ENCODE data around the gene ZNF638.

ZNF638 gene

GRCh38 chr2:71456617-71457016 is 125.0 kb downstream of the ZNF638 start:
- no peak for DNase-seq (ENCODE audit: low read depth in 2 of 2)

GRCh38 chr2:71457123-71457915 is 125.7 kb downstream of the ZNF638 start:
- DNase-seq (ENCODE audit: low read depth in 2 of 2) = no peak

GRCh38 chr2:71457923-71458322 is 126.3 kb downstream of the ZNF638 start:
- DNase-seq (ENCODE audit: low read depth in 2 of 2) = no peak

- no peak for DNase-seq (ENCODE audit: low read depth in 2 of 2)
Observed at GRCh38 chr2:71458413-71459083, 127.0 kb downstream of the ZNF638 start.

- no peak for DNase-seq (ENCODE audit: low read depth in 2 of 2)
Observed at GRCh38 chr2:71459084-71459431, 127.5 kb downstream of the ZNF638 start.

GRCh38 chr2:71460056-71460455 is 128.5 kb downstream of the ZNF638 start:
- DNase-seq (ENCODE audit: low read depth in 2 of 2) = no peak

- DNase-seq (ENCODE audit: low read depth in 2 of 2) = no peak
Observed at GRCh38 chr2:71460595-71461303, 129.2 kb downstream of the ZNF638 start.

- DNase-seq (ENCODE audit: low read depth in 2 of 2) = no peak
Observed at GRCh38 chr2:71461304-71461671, 129.7 kb downstream of the ZNF638 start.

GRCh38 chr2:71462056-71462605 is 130.5 kb downstream of the ZNF638 start:
- no peak for DNase-seq (ENCODE audit: low read depth in 2 of 2)

GRCh38 chr2:71462641-71463341 is 131.2 kb downstream of the ZNF638 start:
- DNase-seq (ENCODE audit: low read depth in 2 of 2) = no peak

- DNase-seq (ENCODE audit: low read depth in 2 of 2) = no peak
Observed at GRCh38 chr2:71463342-71463654, 131.7 kb downstream of the ZNF638 start.

GRCh38 chr2:71464389-71464788 is 132.8 kb downstream of the ZNF638 start:
- DNase-seq (ENCODE audit: low read depth in 2 of 2) = no peak

GRCh38 chr2:71465356-71465755 is 133.8 kb downstream of the ZNF638 start:
- no peak for DNase-seq (ENCODE audit: low read depth in 2 of 2)

- DNase-seq (ENCODE audit: low read depth in 2 of 2) = no peak
Observed at GRCh38 chr2:71465961-71466300, 134.3 kb downstream of the ZNF638 start.

GRCh38 chr2:71466301-71467179 is 135.0 kb downstream of the ZNF638 start:
- no peak for DNase-seq (ENCODE audit: low read depth in 2 of 2)

GRCh38 chr2:71467180-71467815 is 135.7 kb downstream of the ZNF638 start:
- DNase-seq (ENCODE audit: low read depth in 2 of 2) = no peak

- DNase-seq (ENCODE audit: low read depth in 2 of 2) = no peak
Observed at GRCh38 chr2:71468279-71469015, 136.9 kb downstream of the ZNF638 start.

- DNase-seq (ENCODE audit: low read depth in 2 of 2) = no peak
Observed at GRCh38 chr2:71469403-71470398, 138.1 kb downstream of the ZNF638 start.

- no peak for DNase-seq (ENCODE audit: low read depth in 2 of 2)
Observed at GRCh38 chr2:71471276-71471675, 139.7 kb downstream of the ZNF638 start.

Data from stimulated activated CD8-positive, alpha-beta memory T cell treated with anti-CD3 and anti-CD28 coated beads, Interleukin-7, amount 100 ng/mL, for 1 hour (primary cell).